Activated T-helper 17 cell treated with anti-CD3 and anti-CD28 coated beads, Interleukin-2, amount 50 U/mL, for 72 hours (primary cell): ENCODE measurements around the gene OCEL1. TPM values are rescaled to one million over a fixed set of nuclear protein-coding genes. Genes with fewer than 3 reads are reported as not detected.
"Not testable (repeated sequence)": the region's sequence is repeated elsewhere in the genome, so short reads cannot be mapped to it uniquely, and the experiment has no call there.

ENCODE experiments used
- ATAC-seq: fragments of 150-1000 bp; cut with Tn5 transposase; replicated peaks from 2 replicates; pipeline ENCODE4 v1.10.0; 2021; ENCODE audit warnings: mild to moderate bottlenecking, moderate library complexity
- H3K27ac Mint-ChIP-seq: one replicate; pipeline ENCODE4 v1.8.0; 2022; ENCODE audit warnings: mixed read lengths
- H3K27me3 Mint-ChIP-seq: one replicate; pipeline ENCODE4 v1.8.0; 2022; ENCODE audit warnings: mixed read lengths
- H3K36me3 Mint-ChIP-seq: one replicate; pipeline ENCODE4 v1.8.0; 2022; ENCODE audit warnings: low read depth, mild to moderate bottlenecking, mixed read lengths
- H3K4me1 Mint-ChIP-seq: one replicate; pipeline ENCODE4 v1.8.0; 2022; ENCODE audit warnings: mixed read lengths
- H3K4me3 Mint-ChIP-seq: one replicate; pipeline ENCODE4 v1.8.0; 2022; ENCODE audit warnings: mild to moderate bottlenecking, mixed read lengths
- H3K9me3 Mint-ChIP-seq: one replicate; pipeline ENCODE4 v1.8.0; 2022; ENCODE audit warnings: mixed read lengths
- total RNA-seq, 2 donors: library from RNA; stranded (reverse); gene quantifications; one replicate each; pipeline ENCODE4 v1.2.3, GENCODE V29; 2022

Gene OCEL1, protein sequence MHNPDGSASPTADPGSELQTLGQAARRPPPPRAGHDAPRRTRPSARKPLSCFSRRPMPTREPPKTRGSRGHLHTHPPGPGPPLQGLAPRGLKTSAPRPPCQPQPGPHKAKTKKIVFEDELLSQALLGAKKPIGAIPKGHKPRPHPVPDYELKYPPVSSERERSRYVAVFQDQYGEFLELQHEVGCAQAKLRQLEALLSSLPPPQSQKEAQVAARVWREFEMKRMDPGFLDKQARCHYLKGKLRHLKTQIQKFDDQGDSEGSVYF
- 10 to 100 TPM; 14.1 to 17.6 TPM for total RNA-seq

DNA sequence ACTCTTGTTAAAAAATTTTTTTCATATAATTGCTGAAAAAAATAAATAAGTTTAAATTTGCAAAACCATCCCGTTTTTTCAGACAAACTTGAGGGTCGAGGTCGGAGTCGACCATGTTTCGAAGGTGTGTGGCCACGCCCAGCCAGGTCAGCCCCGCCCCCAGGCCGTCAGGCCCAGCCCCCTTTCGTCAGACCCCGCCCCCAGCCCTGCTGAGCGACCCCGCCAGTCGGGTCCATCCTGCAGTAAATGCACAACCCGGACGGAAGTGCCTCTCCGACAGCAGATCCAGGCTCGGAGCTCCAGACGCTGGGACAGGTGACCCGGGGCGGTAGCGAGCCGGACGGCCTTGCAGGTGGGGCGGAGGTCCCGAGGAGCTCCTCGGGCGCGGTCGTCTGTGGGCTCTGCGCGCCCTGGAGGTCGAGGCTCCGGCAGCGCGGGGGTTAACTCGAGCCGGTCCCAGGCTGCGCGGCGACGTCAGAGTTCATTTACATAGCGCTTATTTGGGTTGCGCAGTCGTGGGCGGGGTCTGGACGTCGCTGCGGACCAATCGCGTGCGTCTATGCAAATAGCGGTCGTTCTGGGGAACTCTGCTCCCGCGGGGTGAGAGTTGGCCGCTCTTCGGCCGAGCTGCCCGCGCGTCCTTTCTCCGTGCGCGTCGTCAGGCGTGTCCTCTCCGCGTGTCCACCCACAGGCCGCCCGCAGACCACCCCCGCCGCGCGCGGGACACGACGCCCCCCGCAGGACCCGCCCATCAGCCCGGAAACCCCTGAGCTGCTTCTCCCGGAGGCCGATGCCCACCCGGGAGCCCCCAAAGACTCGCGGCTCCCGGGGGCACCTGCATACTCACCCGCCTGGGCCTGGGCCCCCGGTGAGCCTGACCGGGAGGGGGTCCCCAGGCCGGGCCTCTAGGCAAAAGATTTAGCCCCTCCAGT lies at the start of gene OCEL1:
Gene OCEL1 (plus strand): TSS at position 225 of the 932 bp plus-strand sequence. CDS start 22 bp downstream, at position 247.
- Mint-ChIP-seq H3K27ac (peak within 1 kb of the TSS; percentile 86), H3K36me3 (peaks cover 7% of the 10 kb centered on the region), H3K9me3 (no peaks in the 10 kb centered on the region), H3K27me3 (no peaks in the 10 kb centered on the region), H3K4me3 (peak within 1 kb of the TSS; percentile 86), H3K4me1 (peaks cover 5% of the 10 kb centered on the region)
- peak; percentile 94 for ATAC-seq

DNA sequence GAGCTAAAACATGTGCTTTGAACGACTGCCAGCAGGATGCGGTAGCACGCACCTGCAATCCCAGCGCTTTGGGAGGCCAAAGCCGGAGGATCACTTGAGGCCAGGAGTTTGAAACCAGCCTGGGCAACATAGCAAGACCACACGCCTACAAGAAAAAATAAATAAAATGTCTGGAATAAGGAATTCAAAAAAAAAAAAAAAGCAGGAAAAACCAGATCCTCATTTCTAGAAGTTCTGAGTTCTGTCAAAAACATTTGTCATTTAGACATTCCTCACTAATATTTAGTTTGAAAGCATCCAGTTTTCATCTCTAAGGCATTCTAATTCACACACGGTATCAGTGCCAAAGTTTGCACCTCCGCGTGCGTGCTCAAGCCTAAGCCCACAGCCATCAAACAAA lies 47.7 kb upstream of the OCEL1 start:
- ATAC-seq, result no peak
- Mint-ChIP-seq H3K4me3 (no peak overlapping the region), H3K36me3 (peaks cover 85% of the 10 kb centered on the region), H3K27me3 (no peaks in the 10 kb centered on the region), H3K9me3 (no peaks in the 10 kb centered on the region), H3K4me1 (no peaks in the 10 kb centered on the region), H3K27ac (no peak overlapping the region)

DNA sequence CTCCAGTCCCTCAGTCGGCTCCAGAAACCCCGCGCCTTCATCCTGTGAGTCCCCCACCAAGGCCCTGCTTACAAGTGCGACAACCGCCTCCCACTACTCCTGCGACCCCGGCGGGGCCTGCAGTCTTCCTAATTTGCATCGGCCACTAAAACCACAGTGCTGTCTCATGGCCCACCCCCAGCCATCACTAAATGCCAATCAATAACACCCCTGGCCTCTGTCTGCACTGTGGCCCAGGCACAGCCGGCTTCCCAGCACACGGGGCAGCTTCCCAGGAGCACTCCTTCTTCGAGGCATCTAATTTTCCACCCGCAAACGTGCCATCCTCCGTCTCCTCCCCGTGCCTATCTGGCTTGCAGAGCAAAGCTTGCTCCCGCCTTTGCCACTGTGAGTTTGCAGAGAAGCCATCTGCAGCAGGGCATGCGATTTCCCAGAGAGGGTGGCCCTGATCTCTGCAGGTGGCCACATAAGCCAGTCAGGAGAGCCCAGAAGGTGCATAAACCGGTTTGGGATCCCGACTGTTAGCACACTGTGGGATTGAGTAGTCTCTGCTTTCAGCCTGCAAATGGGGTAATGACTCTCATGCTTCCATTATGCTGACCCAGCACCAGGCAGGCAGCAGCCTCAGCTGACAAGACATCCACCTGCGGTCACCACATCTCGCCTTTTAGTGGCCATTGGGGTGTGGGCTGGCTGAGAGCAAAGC lies 44.9 kb upstream of the OCEL1 start:
- peak overlapping the region; percentile 41 for H3K27ac Mint-ChIP-seq

DNA sequence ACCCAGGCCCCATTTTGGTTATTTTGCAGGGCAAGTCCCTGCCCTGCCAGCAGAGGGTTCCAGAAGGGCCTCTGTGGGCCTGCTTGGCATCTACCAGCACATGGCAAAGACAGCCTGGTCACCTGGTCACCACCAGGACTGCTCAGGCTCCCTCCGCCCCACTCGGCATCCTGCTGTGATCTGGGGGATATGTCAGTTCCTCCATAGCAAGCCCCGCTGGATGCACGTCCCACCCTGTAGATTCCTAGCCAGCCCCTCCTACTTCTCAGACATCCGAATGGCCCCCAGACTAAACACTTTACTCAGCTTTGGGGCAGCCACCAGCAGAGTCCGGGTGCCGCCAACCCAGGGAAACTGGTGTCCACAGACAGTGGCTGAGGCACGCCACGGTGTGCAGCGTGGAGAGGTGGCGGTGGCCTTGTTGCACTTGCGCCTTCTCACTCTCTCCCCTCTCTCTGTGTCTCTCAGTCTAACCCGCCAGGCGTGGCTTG lies 42.7 kb upstream of the OCEL1 start:
- ATAC-seq, result peak; percentile 53
- Mint-ChIP-seq H3K36me3 (peaks cover 90% of the 10 kb centered on the region), H3K4me3 (peak overlapping the region; percentile 87), H3K4me1 (peaks cover 11% of the 10 kb centered on the region), H3K27ac (peak overlapping the region; percentile 93), H3K9me3 (no peaks in the 10 kb centered on the region), H3K27me3 (no peaks in the 10 kb centered on the region)

More for the DNA sequence above, 44.9 kb upstream of the OCEL1 start:
- Mint-ChIP-seq H3K27me3 (no peaks in the 10 kb centered on the region), H3K4me1 (peaks cover 11% of the 10 kb centered on the region), H3K4me3 (no peak overlapping the region), H3K9me3 (no peaks in the 10 kb centered on the region), H3K36me3 (peaks cover 90% of the 10 kb centered on the region)
- ATAC-seq, result no peak

DNA sequence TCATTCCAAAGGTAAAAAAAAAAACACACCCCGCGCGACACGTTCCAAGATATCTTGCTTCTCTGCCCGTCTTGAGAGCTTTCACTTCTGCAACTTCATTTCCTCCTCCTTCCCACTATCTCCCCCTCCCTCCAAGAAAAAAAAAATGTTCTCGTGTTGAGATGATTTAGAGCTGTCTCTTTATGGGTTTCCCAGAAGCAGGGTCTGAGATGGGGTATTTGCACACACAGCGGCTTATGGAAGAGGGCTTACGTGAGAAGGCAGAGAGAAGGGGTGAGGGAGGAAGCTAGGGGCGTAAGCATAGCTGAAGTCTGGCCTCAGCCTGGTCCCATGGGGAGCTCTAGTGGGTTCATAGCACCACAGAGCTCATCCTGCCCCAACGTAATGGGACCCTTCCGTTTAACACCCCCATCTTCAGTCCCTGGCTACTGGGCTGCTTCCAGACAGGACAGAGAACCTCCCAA lies 42.1 kb upstream of the OCEL1 start:
- ATAC-seq, result peak; percentile 53
- Mint-ChIP-seq H3K27me3 (no peaks in the 10 kb centered on the region), H3K4me1 (peaks cover 11% of the 10 kb centered on the region), H3K36me3 (peaks cover 90% of the 10 kb centered on the region), H3K4me3 (peak overlapping the region; percentile 87), H3K9me3 (no peaks in the 10 kb centered on the region), H3K27ac (peak overlapping the region; percentile 93)

DNA sequence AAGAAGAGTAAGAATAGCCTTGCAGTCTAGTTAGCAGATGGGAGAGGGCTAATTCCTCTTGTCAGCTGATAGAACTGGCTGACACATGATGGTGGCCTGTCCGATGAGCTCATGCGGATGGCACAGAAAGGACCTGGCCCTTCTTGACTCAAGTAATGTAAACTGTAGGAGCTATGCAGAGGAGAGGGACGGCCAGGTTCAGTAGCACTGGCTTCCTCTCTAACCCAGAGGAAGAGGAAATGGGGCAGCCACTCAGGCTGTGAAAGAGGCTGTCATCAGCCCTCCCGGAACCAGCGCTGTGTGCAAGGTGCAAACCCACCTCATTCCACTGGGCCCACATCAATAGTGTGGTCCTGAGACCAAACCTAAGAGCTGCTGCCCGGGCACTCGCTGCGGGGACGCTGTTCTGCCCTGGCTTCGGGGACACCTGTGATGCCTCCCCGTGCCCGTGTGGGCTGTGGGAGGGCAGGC lies 41.6 kb upstream of the OCEL1 start:
- H3K4me3 Mint-ChIP-seq, result peak overlapping the region; percentile 87
- peak; percentile 78 for ATAC-seq
- no peaks in the 10 kb centered on the region for H3K9me3 Mint-ChIP-seq
- H3K36me3 Mint-ChIP-seq, result peaks cover 90% of the 10 kb centered on the region
- H3K27ac Mint-ChIP-seq, result peak overlapping the region; percentile 93
- peaks cover 11% of the 10 kb centered on the region for H3K4me1 Mint-ChIP-seq
- no peaks in the 10 kb centered on the region for H3K27me3 Mint-ChIP-seq

DNA sequence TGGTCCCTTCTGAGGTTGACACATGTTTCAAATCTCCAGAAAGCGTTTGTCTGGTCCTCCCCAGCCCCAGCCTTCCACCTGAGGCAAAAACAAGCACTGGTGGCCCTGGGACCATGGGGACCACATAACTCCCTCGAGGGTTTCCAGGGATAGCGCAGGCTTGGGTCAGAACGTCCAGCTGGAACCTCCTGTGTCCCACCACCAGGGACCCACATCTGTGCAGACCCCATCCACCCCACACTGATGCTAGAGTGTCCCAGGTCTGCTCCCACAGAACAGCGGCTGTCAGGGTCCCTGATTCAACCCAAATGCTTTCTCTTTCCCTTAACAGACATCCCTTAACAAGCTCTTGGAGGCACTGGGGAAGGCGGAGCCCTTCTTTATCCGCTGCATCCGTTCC lies 40.4 kb upstream of the OCEL1 start:
- Mint-ChIP-seq H3K9me3 (no peaks in the 10 kb centered on the region), H3K4me3 (no peak overlapping the region), H3K36me3 (peaks cover 92% of the 10 kb centered on the region), H3K4me1 (peaks cover 11% of the 10 kb centered on the region), H3K27me3 (no peaks in the 10 kb centered on the region), H3K27ac (peak overlapping the region; percentile 59)
- no peak for ATAC-seq

DNA sequence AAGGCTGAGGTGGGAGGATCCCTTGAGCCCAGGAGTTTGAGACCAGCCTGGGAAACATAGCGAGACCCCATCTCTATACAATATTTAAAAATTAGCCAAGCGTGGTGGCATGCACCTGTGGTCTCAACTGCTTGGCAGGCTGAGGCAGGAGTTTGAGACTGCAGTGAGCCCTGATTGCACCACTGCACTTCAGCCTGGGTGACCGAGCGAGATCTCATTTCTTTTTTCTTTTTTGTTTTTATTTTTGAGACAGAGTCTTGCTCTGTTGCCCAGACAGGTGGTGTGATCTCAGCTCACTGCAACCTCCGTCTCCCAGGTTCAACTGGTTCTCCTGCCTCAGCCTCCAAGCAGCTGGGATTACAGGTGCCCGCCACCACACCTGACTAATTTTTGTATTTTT lies 34.3 kb upstream of the OCEL1 start:
- not testable (repeated sequence) for H3K4me3 Mint-ChIP-seq, H3K27ac Mint-ChIP-seq, H3K27me3 Mint-ChIP-seq, H3K4me1 Mint-ChIP-seq, ATAC-seq, H3K9me3 Mint-ChIP-seq
- peaks cover 86% of the 10 kb centered on the region for H3K36me3 Mint-ChIP-seq

DNA sequence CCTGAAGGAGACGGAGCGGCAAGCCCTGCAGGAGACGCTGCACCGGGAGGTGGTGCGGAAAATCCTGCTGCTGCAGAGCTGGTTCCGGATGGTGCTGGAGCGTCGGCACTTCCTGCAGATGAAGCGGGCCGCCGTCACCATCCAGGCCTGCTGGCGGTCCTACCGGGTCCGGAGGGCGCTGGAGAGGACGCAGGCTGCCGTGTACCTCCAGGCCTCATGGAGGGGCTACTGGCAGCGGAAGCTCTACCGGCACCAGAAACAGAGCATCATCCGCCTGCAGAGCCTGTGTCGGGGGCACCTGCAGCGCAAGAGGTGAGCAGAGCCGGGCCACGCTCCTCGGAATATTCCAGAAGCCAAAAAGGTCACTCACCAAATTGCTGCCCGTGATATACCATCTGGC lies 33.3 kb upstream of the OCEL1 start:
- no peak overlapping the region for H3K27ac Mint-ChIP-seq
- no peak for ATAC-seq
- no peaks in the 10 kb centered on the region for H3K27me3 Mint-ChIP-seq
- H3K4me1 Mint-ChIP-seq, result peaks cover 11% of the 10 kb centered on the region
- H3K9me3 Mint-ChIP-seq, result no peaks in the 10 kb centered on the region
- H3K36me3 Mint-ChIP-seq, result peaks cover 86% of the 10 kb centered on the region
- no peak overlapping the region for H3K4me3 Mint-ChIP-seq

DNA sequence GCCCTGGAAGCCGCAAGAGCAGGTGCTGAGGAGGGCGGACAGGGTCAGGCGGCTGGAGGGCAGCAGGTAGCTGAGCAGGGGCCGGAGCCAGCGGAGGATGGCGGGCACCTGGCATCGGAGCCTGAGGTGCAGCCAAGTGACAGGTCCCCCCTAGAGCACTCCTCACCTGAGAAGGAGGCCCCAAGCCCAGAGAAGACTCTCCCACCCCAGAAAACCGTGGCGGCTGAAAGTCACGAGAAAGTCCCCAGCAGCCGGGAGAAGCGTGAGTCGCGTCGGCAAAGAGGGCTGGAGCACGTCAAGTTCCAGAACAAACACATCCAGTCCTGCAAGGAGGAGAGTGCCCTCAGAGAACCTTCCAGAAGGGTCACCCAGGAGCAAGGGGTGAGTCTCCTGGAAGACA lies 31.4 kb upstream of the OCEL1 start:
- ATAC-seq, result no peak
- peaks cover 11% of the 10 kb centered on the region for H3K4me1 Mint-ChIP-seq
- H3K27ac Mint-ChIP-seq, result no peak overlapping the region
- H3K36me3 Mint-ChIP-seq, result peaks cover 86% of the 10 kb centered on the region
- no peaks in the 10 kb centered on the region for H3K27me3 Mint-ChIP-seq
- H3K4me3 Mint-ChIP-seq, result no peak overlapping the region
- H3K9me3 Mint-ChIP-seq, result no peaks in the 10 kb centered on the region

DNA sequence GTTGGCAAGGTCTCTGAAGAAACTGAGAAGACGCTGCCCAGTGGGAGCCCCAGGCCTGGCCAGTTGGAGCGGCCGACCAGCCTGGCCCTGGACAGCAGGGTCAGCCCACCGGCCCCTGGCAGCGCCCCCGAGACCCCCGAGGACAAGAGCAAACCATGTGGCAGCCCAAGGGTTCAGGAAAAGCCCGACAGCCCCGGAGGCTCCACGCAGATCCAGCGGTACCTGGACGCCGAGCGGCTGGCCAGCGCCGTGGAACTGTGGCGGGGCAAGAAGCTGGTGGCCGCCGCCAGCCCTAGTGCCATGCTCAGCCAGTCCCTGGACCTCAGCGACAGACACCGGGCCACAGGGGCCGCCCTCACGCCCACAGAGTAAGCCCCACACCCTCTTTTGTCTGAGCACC lies 30.9 kb upstream of the OCEL1 start:
- H3K4me1 Mint-ChIP-seq, result peaks cover 11% of the 10 kb centered on the region
- no peak for ATAC-seq
- H3K27ac Mint-ChIP-seq, result no peak overlapping the region
- no peaks in the 10 kb centered on the region for H3K9me3 Mint-ChIP-seq
- H3K27me3 Mint-ChIP-seq, result no peaks in the 10 kb centered on the region
- H3K36me3 Mint-ChIP-seq, result peaks cover 86% of the 10 kb centered on the region
- H3K4me3 Mint-ChIP-seq, result no peak overlapping the region

DNA sequence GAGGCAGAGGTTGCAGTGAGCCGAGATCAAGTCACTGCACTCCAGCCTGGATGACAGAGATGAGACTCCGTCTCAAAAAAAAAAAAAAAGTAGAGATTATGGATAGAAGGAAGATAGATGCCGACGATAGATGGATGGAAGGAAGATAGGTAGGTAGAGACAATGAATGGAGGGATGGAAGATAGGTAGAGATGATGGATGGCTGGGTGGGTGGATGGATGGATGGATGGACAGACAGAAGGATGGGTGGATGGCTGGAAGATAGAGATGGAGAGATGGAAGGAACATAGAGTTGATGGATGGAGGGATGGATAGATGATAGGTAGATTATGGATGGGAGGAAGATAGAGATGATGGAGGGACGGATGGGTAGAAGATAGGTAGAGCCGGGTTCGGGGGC lies 29.4 kb upstream of the OCEL1 start:
- Mint-ChIP-seq H3K4me3 (no peak overlapping the region), H3K27ac (peak overlapping the region; percentile 5), H3K27me3 (no peaks in the 10 kb centered on the region), H3K9me3 (no peaks in the 10 kb centered on the region), H3K4me1 (peaks cover 11% of the 10 kb centered on the region), H3K36me3 (peaks cover 89% of the 10 kb centered on the region)
- ATAC-seq, result no peak

DNA sequence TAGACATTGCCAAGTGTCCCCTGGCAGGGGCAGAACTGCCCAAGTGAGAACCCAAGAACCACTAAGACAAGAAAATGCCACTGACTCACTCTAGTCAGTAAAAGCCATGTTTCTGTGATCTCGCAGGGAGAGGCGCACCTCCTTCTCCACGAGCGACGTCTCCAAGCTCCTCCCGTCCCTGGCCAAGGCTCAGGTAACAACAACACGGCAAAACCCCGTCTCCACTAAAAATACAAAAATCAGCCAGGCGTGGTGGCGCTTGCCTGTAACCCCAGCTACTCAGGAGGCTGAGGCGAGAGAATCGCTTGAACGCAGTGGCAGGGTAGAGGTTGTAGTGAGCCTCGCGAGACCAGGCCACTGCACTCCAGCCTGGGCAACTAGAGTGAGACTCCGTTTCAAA lies 28.4 kb upstream of the OCEL1 start:
- Mint-ChIP-seq H3K9me3 (no peaks in the 10 kb centered on the region), H3K27ac (no peak overlapping the region), H3K4me3 (no peak overlapping the region), H3K27me3 (no peaks in the 10 kb centered on the region), H3K4me1 (peaks cover 11% of the 10 kb centered on the region), H3K36me3 (peaks cover 94% of the 10 kb centered on the region)
- ATAC-seq, result no peak

DNA sequence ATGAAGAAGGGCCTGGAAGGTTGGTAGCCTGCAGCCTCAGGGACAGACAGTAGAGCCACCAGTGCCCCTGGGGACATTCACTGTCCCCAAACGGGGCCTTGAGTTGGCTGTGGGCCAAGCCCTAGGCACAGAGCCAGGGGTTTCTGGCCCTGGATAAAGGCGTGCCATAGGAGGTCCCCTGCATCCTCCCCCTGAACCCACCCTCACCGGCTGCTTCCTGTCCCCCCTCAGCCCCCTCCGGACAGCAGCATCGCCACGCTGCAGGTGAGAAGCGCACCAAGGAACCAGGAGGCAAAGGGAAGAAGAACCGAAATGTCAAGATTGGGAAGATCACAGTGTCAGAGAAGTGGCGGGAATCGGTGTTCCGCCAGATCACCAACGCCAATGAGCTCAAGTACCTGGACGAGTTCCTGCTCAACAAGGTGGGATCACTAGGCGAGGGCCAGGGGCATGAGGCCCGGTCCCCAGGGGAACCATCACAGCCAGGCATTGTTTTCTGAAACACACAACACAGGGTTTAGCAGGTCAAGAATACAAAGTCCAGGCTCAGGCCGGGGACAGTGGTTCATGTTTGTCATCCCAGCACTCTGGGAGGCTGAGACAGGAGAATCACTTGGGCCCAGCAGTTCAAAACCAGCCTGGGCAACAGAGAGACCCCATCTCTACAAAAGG lies 25.5 kb upstream of the OCEL1 start:
- H3K27ac Mint-ChIP-seq, result no peak overlapping the region
- peaks cover 97% of the 10 kb centered on the region for H3K36me3 Mint-ChIP-seq
- H3K4me1 Mint-ChIP-seq, result peaks cover 11% of the 10 kb centered on the region
- no peak overlapping the region for H3K4me3 Mint-ChIP-seq
- ATAC-seq, result no peak
- H3K27me3 Mint-ChIP-seq, result no peaks in the 10 kb centered on the region
- no peaks in the 10 kb centered on the region for H3K9me3 Mint-ChIP-seq
